HUES64 (cell line): Measurements from ENCODE around the gene NKAIN1.

ENCODE experiments used
- H3K27ac ChIP-seq: 2 replicates; pipeline ENCODE4 v1.7.0; 2013; ENCODE audit warnings: low read depth, low read length, inconsistent platforms
- H3K27me3 ChIP-seq: 2 replicates; pipeline ENCODE4 v1.6.1; 2013; ENCODE audit warnings: mild to moderate bottlenecking, low read length; ENCODE audit not compliant: insufficient read depth
- H3K36me3 ChIP-seq: 2 replicates; pipeline ENCODE4 v1.6.1; 2013; ENCODE audit warnings: mild to moderate bottlenecking, low read length; ENCODE audit not compliant: insufficient read depth
- H3K4me1 ChIP-seq: 2 replicates; pipeline ENCODE4 v1.6.1; 2013; ENCODE audit warnings: mild to moderate bottlenecking, low read length, moderate library complexity; ENCODE audit not compliant: insufficient read depth
- H3K4me3 ChIP-seq: 2 replicates; pipeline ENCODE4 v1.5.1; 2013; ENCODE audit warnings: mild to moderate bottlenecking, low read length, moderate library complexity
- H3K9ac ChIP-seq: 2 replicates; pipeline ENCODE4 v1.6.1; 2013; ENCODE audit warnings: mild to moderate bottlenecking, low read depth, low read length
- H3K9me3 ChIP-seq: 2 replicates; pipeline ENCODE4 v1.6.1; 2013; ENCODE audit warnings: low read depth, low read length; ENCODE audit not compliant: insufficient read depth
- WGBS: fragments of 150-250, 120-280 bp; methylation state at CpG from one replicate; pipeline ENCODE4 v1.1.7; 2013; ENCODE audit warnings: missing lambda C conversion rate; 5-methylcytosine and 5-hydroxymethylcytosine counted together

The NKAIN1 gene

DNA sequence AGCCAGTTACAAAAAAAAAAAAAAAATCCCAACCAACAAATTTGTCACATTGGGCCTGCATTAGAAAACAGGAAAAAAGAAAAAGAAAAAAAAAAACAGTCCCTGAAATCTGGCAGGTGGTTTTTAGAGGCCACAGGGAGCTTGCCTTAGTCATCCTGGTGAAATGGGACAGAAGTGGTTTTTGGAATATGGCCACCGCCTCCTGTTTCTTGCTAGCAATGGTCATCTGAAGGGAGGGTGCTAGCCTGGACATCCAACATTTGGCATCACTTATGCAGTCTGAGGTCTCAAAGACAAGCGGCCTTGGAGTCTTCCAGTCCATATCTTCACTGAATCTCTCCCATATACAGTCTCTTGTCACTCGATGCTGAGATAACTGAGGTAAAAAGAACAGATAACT, 20.1 kb upstream of the NKAIN1 start:
- WGBS, result 98% methylated on average over 3 of the region's 3 CpGs
- Histone ChIP-seq H3K9ac (no peak overlapping the region), H3K4me3 (no peak overlapping the region), H3K36me3 (peaks cover 79% of the 10 kb centered on the region), H3K27me3 (no peaks in the 10 kb centered on the region), H3K4me1 (no peaks in the 10 kb centered on the region), H3K9me3 (no peaks in the 10 kb centered on the region), H3K27ac (no peak overlapping the region)

DNA sequence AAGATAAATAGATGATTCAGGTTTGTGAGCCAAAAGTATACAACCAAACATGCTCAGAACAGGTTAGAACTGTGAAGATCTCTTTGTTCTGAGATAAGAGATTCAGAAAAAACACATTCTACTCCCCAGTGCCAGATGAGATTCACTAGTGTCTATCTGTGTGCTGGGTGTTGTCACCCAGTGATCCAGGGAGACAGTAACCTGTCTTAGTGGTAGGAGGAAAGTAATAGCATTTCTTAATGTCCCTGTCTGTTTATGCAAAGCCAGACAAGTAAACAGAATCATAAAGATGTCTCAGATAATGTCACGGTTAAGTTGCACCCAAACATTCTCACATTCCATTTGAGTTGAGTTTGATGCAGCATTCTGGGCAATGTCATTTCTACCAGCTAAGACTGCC, 18.9 kb upstream of the NKAIN1 start:
- WGBS, result 90% methylated on average over 1 of the region's 1 CpG
- peaks cover 67% of the 10 kb centered on the region for H3K36me3 ChIP-seq

DNA sequence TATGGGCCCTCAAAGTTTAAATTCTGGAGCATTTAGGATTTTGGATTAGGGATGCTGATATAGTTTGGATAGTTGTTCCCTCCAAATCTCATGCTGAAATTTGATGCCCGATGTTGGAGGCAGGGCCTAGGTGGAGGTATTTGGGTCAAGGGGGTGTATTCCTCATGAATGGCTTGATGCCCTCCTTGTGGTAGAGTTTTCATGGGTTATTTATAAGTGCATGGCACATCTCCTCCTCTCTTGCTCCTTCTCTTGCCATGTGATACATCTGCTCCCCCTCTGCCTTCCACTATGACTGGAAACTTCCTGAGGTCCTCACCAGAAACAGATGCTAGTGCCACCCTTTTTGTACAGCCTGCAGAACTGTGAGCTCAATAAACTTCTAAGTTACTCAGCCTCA, 17.5 kb upstream of the NKAIN1 start:
- H3K27ac ChIP-seq, result no peak overlapping the region
- H3K9me3 ChIP-seq, result no peaks in the 10 kb centered on the region
- no peak overlapping the region for H3K4me3 ChIP-seq
- H3K36me3 ChIP-seq, result peaks cover 54% of the 10 kb centered on the region
- H3K9ac ChIP-seq, result no peak overlapping the region
- WGBS, result 77% methylated on average over 1 of the region's 1 CpG
- H3K4me1 ChIP-seq, result no peaks in the 10 kb centered on the region
- no peaks in the 10 kb centered on the region for H3K27me3 ChIP-seq

More for the DNA sequence above, 18.9 kb upstream of the NKAIN1 start:
- Histone ChIP-seq H3K4me3 (no peak overlapping the region), H3K9me3 (no peaks in the 10 kb centered on the region), H3K4me1 (no peaks in the 10 kb centered on the region), H3K27ac (no peak overlapping the region), H3K9ac (no peak overlapping the region), H3K27me3 (no peaks in the 10 kb centered on the region)

DNA sequence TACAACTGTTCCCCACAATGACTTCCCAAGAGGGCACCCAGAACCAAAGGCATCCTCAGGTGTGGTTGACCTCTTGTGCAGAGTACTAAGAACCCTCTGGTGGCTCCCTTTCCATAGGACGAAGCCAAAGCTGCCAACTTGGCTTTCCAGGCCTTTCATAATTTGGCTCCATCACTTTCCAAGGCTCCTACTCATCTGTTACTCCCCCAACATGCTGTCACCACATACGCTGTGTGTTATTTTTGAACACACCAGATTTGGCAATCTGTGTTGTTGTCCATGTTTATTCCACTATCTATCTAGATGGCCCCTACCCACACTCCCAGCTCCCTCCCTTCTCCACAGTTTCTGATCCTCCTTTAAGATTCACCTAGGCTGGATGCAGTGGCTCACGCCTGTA, 10.2 kb upstream of the NKAIN1 start:
- WGBS, result 91% methylated on average over 3 of the region's 3 CpGs

DNA sequence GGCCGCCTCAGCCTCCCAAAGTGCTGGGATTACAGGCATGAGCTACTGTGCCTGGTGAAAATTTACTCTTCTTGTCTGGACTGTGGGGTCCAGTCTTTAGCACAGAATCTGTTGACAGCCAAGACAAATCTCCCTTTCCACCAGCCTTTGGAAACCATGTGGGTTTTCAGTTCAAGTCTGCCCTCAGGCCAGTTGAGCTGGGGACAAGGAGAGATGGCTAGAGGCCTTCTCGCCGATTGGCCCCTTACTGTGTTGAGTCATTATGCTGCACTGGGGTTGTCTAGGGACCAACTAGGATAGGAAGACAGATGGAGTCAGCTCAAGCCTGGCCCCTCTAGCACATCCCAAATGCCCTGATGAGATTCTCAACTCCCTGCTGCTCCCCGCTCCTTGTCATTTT, 8.6 kb upstream of the NKAIN1 start:
- H3K4me3 ChIP-seq, result no peak overlapping the region
- no peaks in the 10 kb centered on the region for H3K4me1 ChIP-seq
- H3K9me3 ChIP-seq, result no peaks in the 10 kb centered on the region
- no peak overlapping the region for H3K9ac ChIP-seq
- no peak overlapping the region for H3K27ac ChIP-seq
- WGBS, result 87% methylated on average over 4 of the region's 4 CpGs
- no peaks in the 10 kb centered on the region for H3K27me3 ChIP-seq
- H3K36me3 ChIP-seq, result no peaks in the 10 kb centered on the region

More for the DNA sequence above, 10.2 kb upstream of the NKAIN1 start:
- Histone ChIP-seq H3K4me1 (no peaks in the 10 kb centered on the region), H3K27me3 (no peaks in the 10 kb centered on the region), H3K36me3 (no peaks in the 10 kb centered on the region), H3K4me3 (no peak overlapping the region), H3K27ac (no peak overlapping the region), H3K9ac (no peak overlapping the region), H3K9me3 (no peaks in the 10 kb centered on the region)

DNA sequence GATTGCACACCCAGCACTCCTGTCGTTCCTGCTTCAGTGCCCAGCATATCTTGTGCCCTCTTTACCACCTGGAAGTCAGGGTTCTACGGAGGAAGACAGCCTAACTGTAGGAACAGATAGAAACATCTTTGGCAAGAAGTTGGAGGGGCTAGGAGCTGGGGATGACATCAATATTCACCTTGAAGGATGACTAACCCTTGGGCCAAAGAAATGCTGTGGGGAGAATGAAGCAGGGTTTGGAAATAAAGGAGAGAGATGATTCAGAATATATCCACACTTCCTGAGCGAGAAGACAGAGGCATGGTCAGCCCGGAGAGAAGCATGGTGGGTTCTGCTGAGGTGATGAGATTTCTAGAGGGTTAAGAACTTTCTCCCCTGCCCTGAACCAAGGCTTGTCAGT, 4.6 kb upstream of the NKAIN1 start:
- H3K9me3 ChIP-seq, result no peaks in the 10 kb centered on the region
- no peak overlapping the region for H3K27ac ChIP-seq
- 88% methylated on average over 4 of the region's 4 CpGs for WGBS
- no peaks in the 10 kb centered on the region for H3K36me3 ChIP-seq
- no peak overlapping the region for H3K9ac ChIP-seq
- peaks cover 13% of the 10 kb centered on the region for H3K27me3 ChIP-seq
- H3K4me3 ChIP-seq, result no peak overlapping the region
- no peaks in the 10 kb centered on the region for H3K4me1 ChIP-seq

DNA sequence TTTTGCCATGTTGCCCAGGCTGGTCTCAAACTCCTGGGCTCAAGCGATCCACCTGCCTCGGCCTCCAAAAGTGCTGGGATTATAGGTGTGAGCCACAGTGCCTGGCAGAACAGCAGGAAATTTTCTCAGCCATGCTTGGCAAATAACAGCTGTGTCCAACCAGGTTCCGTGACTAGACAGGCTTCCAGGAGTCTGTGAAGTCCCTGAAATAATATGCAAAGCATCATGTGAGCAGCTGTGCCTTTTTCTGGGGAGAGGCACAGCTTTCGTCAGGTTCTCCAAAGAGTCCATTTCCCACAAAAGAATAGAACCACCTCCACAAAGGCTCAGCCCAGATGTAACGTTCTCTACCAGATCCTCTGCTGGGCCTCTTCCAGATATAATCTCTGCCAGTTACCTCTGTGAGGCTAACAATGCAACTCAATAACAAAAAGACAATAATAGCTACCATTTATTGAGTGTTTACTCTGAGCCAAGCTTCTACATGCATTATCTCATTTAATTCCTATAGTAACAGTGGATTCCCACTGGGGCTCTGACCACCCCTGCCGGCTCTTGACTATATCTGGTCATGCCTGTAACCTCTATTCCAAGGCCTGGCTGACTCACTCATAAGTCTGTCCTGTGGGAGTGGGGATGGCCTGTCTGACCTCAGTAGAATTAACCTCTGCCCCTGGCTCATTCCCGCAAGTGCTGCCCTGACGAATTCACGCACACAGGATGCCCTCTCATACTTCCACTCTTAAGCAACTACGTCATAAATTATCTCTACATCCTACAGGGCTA, 4.0 kb upstream of the NKAIN1 start:
- H3K27me3 ChIP-seq, result peaks cover 19% of the 10 kb centered on the region
- no peak overlapping the region for H3K9ac ChIP-seq
- no peak overlapping the region for H3K4me3 ChIP-seq
- no peaks in the 10 kb centered on the region; the same call in 1 of the 2 replicates for H3K4me1 ChIP-seq
- 88% methylated on average over 10 of the region's 10 CpGs for WGBS
- H3K27ac ChIP-seq, result no peak overlapping the region
- no peaks in the 10 kb centered on the region for H3K9me3 ChIP-seq
- no peaks in the 10 kb centered on the region for H3K36me3 ChIP-seq

DNA sequence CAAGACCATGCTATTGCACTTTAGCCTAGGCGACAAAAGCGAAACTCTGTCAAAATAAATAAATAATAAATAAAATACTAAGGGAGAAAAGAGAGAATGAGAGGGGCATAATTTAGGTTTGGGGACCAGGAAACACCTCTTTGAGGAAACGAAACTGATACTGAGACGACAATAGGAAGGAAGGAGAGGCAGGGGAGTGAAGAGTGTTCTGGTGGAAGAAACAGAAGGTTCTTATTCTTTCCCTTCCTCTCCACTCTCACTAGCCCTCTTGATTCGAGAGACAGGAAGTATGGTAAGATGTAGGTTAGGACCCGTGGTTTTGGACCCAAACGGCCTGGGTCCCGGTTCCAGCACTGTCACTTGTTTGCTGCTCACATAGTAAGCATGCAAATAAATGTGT, 1.6 kb upstream of the NKAIN1 start:
- H3K4me1 ChIP-seq, result no peaks in the 10 kb centered on the region; the same call in 1 of the 2 replicates
- H3K36me3 ChIP-seq, result no peaks in the 10 kb centered on the region
- 90% methylated on average over 5 of the region's 8 CpGs for WGBS
- H3K9ac ChIP-seq, result no peak overlapping the region
- no peak overlapping the region for H3K27ac ChIP-seq
- peaks cover 33% of the 10 kb centered on the region for H3K27me3 ChIP-seq
- H3K9me3 ChIP-seq, result no peaks in the 10 kb centered on the region
- no peak overlapping the region for H3K4me3 ChIP-seq

DNA sequence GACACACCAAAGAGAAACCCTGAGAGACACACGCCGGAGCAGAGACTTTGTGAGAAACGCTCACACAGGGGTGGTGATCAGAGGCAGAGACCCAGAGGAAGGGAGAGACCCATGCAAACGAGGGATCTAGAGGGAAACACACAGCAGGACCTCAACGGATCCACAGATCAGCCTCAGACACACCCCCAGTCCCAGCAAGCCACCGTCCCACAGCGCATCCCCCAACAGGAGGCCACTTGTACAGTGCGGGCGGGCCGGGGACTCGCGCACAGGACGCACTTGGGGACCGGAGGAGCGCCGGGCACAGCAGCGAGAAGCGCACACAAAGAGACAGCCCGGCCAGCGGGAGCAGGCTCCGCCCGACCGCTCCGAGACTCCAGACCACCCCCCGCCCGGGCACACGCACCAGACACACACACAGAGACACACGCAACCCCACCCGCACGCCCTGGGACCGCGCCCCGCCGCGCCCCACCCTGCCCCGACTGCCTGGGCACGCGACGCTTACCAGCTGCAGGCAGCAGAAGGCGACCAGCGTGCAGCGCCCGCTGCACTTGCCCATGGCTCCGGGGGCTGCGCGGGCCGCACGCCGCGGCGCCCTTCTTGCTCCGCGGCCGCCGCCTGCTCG, 587 bp downstream of the NKAIN1 start:
- H3K9me3 ChIP-seq, result no peaks in the 10 kb centered on the region
- H3K4me3 ChIP-seq, result peak overlapping the region; percentile 76
- H3K4me1 ChIP-seq, result no peaks in the 10 kb centered on the region; the same call in 1 of the 2 replicates
- H3K9ac ChIP-seq, result peak overlapping the region; percentile 79
- WGBS, result under 1% methylated on average over 56 of the region's 56 CpGs
- no peaks in the 10 kb centered on the region for H3K36me3 ChIP-seq
- no peak overlapping the region for H3K27ac ChIP-seq
- H3K27me3 ChIP-seq, result peaks cover 33% of the 10 kb centered on the region

DNA sequence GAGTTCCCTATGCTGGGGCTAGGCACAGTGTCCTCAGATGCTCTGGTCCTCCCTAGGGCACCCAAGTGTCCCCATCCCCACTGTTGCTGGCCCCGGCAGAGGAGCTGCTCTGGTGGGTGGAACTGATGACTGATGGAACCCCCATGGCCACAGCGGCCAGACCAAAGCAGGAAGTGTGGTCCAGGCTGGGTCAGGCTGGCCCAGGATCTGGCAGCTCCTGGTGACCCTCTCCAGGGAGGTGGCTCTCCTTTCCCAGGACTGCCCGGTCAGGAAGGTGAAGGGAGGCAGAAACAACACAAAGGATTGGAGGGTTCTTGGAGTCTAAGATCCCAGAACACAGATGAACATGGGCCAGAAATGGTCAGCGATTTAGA, 1.1 kb downstream of the NKAIN1 start:
- H3K4me3 ChIP-seq, result peak overlapping the region; percentile 76
- peaks cover 33% of the 10 kb centered on the region for H3K27me3 ChIP-seq

DNA sequence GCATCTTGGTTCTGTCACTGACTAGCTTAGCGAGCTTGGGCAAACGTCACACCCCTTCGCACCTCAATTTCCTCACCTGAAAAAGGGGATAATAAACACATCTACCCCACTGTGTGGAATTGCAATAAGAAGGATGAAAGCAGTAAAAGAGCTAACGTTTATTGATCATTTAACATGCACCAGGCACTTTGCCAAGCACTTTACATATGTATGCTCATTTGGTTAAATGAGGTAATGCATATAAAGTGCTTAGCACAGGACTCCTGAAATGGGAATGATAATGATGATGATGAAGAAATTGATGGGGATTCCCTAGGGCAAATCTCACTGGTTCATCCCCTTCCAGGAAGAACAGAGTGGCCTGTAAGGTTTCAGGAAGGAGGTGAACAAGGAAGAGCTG, 4.8 kb downstream of the NKAIN1 start:
- no peaks in the 10 kb centered on the region for H3K36me3 ChIP-seq
- H3K9ac ChIP-seq, result no peak overlapping the region
- WGBS, result 81% methylated on average over 3 of the region's 4 CpGs
- no peak overlapping the region for H3K4me3 ChIP-seq
- no peak overlapping the region for H3K27ac ChIP-seq
- no peaks in the 10 kb centered on the region; the same call in 1 of the 2 replicates for H3K4me1 ChIP-seq
- H3K9me3 ChIP-seq, result no peaks in the 10 kb centered on the region
- H3K27me3 ChIP-seq, result peaks cover 20% of the 10 kb centered on the region

More for the DNA sequence above, 1.1 kb downstream of the NKAIN1 start:
- Histone ChIP-seq H3K27ac (no peak overlapping the region), H3K9me3 (no peaks in the 10 kb centered on the region), H3K9ac (peak overlapping the region; percentile 79), H3K36me3 (no peaks in the 10 kb centered on the region), H3K4me1 (no peaks in the 10 kb centered on the region; the same call in 1 of the 2 replicates)
- WGBS, result 35% methylated on average over 4 of the region's 4 CpGs
